ENCODE data around the gene CSMD2. TPM values are rescaled to one million over a fixed set of nuclear protein-coding genes. Genes with fewer than 3 reads are reported as not detected.

CSMD2 gene
- total RNA-seq, 1 donor from 2014 or later = 0.12 TPM

DNA sequence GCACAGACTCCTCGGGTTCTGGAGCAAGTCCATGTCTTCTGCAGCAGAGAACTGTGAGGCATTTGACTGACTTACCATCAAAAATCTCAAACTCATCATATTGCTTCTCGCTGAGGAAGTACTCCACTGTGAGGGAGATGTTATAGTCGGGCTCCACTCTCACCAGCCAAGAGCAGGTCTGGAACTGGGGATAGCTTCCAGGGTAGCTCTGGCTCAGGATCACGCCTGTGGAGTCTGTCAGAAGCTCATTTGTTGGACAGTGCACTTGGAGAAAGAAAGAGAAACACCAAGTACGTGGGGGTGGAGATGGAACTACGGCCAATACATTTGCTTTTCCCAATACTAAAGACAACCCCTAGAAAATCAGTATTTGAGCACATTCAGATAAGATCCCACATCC is 581.5 kb downstream of the CSMD2 start:
- no peak for DNase-seq (ENCODE audit: extremely low read depth, low read depth, low spot score)

DNA sequence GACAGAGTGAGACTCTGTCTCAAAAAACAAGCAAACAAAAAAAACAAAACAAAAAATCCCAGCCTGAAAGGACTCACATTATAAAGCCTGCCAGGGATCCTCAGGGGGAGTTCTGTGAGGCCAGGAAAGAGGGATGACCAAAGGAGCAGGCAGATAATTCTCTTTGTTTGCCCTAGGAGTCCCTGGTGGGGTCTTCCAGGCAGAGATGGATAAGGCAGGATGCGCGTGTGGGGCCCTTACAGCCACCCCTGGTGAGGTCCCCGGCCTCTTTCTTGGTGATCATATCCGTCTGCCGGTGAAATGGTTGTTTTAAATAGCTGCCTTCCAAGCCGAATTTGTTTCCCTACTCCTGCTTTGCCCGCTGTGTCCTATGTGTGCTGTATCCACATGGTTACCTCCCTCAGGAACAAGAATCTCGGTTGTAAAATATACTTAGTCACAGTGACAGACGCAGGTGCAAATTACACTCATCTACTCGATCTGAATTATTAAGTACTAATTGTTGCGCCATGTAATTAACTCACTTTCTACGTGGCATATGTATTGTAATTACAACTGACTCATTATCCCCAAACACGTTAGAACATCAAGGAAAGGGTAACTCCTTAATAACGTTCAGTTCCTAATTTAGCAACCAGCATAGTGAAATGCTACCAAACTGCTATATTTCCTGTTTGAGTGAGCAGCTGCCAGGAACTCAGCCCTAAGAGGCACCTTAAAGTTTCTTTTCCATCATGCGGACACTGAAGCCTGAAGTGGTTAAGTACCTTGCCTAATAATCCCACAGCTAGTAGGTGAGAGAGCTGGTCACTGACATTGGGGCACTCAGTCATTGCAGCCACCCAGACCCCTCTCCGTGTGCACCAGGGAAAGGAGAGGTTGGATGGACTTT is 586.2 kb downstream of the CSMD2 start:
- DNase-seq (ENCODE audit: extremely low read depth, low read depth, low spot score) = no peak

DNA sequence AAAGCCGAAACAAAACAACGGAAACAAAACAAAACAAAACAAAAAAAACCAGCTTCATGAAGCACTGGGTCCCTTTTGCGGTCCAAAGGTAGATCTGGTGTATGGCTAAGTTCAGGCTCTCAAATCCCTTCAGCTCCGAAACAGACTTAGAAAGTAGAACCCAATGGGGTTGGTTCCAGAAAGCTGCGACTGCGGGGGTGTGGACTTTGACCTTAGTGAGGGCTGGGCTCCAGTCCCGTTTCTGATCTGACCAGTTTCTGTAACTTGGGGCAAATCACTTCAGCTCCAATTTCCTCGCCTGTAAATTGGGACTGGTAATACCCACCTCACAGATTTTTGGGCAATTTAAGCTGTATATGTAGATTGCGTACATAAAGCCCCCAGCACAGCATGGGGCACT is 587.4 kb downstream of the CSMD2 start:
- no peak for DNase-seq (ENCODE audit: extremely low read depth, low read depth, low spot score)

DNA sequence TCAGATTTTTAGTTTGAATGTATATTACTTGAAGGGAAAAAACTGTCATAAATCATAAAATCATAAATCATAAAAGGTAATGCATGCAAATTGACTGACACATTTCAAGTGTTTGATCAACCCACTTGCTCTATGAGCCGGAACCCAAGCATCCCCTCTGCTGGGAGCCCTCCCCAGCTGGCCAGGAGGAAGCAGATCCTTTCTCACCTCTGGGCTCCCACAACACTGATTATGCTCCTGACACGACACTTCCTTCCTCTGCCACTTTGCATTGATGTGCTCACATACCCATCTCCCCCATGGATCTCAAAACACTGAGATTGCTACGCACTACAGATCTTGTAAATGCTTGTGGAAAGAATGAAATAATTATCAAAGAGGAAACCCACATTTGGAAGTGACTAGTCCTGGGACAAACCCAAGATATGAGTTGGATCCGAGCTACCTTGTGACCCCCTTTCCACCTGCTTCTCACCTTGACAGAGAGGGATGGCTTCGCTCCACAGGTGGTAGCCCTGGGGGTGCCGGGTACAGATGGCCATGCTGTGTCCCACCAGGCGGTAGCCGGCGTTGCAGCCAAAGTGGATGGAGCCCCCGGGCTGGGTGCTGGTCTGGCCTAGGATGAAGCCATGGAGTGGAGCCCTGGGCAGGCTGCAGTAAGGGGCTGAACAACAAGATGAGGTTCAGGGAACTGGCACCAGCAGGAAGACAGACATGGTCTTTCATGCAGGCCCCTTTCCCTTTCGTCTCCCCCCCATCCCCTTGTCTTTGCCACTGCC is 588.0 kb downstream of the CSMD2 start:
- DNase-seq (ENCODE audit: extremely low read depth, low read depth, low spot score) = no peak

DNA sequence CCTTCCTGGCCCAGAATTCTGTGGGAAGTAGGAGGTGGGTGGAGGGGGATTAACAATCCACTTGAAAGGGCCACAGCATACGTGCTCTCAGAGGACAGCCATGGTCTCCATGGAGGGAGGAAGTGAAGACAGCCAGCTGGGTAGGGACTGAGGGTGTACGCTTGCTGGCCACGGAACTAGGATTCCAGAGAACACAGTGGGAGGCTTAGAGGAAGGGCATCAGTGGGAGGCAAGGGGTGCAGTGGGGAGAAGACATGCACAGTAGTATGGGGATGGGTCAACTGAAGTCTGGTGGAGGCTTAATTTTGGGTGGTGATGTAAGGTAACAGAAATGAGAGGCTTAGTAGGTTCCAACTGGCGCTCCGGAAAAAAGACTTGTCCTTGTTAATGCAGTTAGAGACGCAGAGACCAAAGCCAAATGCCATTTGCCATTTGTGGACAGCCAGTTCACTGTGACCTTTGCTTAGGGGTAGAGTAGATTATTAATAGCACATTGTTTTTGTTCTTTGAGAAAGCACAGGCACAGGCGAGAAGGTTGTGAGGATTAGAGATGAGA is 589.6 kb downstream of the CSMD2 start:
- no peak for DNase-seq (ENCODE audit: extremely low read depth, low read depth, low spot score)

DNA sequence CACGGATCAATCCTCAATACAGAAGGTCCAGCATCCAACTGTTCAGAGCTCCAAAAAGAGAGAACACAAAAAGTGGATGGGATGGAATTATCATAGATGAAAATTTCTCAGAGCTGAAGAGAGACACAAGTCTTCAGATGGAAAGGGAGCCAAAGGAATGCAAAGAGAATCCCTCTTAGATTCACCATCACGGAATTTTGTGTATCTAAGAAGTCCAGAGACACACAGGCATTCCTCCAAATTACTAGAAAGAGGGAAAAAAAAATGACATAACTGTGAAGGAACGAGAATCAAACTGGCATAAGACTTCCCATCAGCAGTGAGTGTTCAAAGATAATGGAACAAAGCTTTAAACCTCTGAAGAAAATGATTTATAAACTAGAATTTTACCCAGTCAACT is 591.4 kb downstream of the CSMD2 start:
- no peak for DNase-seq (ENCODE audit: extremely low read depth, low read depth, low spot score)

DNA sequence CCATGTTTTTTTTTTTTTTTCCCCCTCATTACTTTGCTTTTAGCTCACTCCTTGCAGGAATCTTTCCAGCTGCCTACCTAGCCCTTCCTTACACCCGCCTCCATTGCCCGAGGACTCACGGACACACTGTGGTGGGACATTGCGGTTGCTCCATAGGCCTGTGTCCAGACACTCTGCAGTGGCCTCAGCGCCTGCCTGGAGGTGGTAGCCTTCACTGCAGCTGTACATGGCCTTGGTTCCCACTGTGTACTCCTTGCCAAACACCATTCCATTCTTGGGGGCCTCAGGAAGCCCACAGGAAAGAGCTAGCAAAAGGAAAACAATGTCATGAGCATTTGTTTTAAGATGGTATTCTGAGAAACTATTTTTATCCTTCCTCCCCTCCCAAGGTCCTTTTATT is 592.6 kb downstream of the CSMD2 start:
- no peak for DNase-seq (ENCODE audit: extremely low read depth, low read depth, low spot score)

DNA sequence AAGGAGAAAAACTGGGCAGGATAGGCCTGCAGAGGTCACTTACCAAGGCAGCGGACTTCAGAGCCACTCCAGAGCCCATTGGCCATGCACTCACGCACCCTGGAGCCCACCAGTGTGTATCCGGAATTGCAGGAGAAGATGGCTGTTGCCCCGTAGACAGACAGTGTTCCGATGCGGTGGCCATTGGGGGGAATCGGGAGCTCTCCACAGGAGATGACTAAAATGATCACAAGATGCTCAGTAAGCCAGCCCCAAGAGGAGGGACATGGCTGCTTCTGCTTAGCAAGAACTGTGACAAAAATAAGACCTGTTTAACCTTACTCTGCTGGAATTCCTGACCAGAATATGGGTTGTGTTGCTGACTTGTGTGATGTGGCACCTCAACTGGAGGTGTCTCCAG is 595.7 kb downstream of the CSMD2 start:
- no peak for DNase-seq (ENCODE audit: extremely low read depth, low read depth, low spot score)

DNA sequence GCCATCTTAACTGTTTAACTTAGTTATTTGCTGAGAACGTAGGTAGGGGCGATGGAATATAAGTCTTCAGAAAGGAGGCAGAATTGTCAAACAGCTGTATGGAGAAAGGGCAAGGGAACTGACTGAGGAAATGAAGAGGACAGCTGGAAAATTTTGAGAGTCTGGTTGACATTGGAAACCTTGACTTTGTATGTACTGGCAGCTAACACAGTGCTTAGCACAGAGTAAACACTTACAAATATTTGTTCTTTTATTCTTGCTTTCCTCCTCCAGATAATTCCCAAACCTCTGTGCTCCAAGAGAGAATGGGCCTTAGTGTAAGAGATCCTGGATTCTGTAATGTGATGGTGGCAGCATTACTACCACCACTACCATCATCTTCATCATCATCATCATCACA is 601.3 kb downstream of the CSMD2 start:
- no peak for DNase-seq (ENCODE audit: extremely low read depth, low read depth, low spot score)

DNA sequence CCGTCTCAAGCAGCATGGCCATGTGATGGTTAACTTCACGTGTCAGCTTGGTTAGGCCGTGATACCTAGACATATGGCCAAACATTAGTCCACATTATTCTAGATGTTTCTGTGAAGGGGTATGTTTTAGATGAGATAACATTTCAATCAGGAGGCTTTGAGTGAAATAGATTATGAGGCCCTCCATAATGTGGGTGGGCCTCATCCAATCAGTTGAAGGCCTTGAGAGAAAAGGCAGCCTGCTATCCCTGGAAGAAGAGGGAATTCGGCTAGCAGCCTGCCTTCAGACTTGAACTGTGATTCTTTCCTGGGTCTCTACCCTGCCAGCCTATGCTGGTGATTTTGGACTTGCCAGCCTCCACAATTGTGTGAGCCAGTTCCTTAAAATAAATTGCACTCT is 602.5 kb downstream of the CSMD2 start:
- DNase-seq (ENCODE audit: extremely low read depth, low read depth, low spot score) = no peak

DNA sequence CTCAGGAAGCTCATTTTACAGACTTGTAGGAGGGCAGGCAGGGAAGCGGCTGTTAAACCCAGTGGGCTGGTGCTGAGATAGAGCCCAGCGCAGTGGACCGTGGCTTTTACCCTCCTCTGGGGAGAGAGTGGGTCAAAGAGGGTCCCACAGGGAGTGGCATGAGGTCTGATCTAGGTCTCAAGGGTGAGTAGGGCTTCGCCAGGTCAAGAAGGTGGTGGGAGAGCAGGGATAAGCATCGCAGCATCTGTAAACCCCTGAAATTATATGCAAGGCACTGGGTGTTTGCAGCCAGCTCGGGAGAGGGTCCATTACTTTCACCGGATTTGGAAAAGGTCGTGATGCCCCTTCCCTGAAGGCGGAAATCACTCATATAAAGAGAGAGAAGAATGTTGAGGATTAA is 603.5 kb downstream of the CSMD2 start:
- DNase-seq (ENCODE audit: extremely low read depth, low read depth, low spot score) = no peak

DNA sequence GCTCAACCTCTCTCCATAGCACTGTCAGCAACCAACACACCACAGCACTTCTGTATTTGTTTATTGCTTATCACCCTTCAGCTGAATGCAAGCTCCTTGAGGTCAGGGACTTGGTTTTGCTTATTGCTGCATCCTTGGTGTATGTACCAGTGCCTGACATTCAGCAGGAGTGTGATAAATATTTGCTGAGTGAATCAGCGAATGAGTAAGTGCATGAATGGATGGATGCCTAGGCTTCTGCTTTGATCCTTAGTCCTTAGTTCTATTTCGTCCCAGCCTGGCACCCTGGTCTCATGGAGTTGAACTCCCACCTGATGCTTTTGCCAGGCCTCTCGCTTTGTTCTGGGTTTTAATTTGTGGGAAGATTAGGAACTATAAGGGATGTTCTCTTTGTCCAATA is 604.4 kb downstream of the CSMD2 start:
- DNase-seq (ENCODE audit: extremely low read depth, low read depth, low spot score) = no peak

DNA sequence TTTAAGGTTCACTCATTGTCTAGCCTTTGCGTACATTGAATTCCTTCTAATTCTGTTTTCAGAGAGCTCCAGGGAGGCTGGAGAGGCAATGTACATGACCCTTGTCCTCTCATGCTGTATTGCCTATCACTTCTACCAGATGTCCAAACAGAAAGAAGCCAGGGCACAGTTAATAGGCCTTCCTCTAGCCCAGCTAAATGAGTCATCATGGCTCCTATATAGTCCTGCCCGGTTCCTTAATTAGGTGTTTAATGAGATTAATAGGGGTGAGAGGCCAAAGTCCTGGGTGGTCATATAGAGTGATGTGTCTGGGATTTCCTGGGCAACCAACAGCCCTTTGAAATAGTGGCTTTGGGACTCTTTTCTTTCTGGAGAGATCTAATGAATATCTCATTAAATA is 616.3 kb downstream of the CSMD2 start:
- no peak for DNase-seq (ENCODE audit: extremely low read depth, low read depth, low spot score)

DNA sequence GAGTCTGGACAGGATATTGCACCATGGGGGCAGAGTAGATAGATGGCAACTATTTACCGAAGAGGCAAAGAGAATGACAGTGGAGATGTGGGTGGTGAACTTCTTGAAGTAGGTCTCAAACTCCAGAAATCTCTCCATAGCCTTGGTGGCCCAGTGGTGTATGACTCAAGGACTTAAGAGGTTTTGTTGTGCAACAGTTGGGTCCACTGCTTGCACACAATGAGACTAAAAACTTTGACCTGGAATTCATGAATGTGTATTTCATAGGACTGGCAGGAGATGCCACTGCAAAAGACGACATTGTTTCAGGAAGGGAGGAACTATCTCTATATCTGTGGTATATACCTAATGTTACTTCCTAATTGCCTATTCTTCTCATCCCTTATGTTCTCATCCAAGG is 616.7 kb downstream of the CSMD2 start:
- no peak for DNase-seq (ENCODE audit: extremely low read depth, low read depth, low spot score)

DNA sequence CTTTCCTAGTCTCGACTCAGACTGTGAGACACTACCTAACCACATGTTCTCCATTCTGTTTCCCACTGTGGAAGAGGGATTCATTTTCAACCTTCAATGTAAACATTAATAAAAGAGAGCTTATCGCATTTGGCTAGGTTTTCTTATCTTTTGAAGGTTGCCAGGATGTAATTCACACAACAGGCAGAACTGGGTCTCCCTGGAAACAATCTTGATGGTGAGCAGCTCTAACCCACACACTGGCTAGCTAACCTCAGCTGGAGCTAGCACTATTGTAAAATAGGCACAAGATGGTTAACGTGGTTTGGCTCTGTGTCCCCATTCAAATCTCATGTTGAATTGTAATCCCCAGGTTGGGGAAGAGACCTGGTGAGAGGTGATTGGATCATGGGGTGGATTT is 617.5 kb downstream of the CSMD2 start:
- no peak for DNase-seq (ENCODE audit: extremely low read depth, low read depth, low spot score)

DNA sequence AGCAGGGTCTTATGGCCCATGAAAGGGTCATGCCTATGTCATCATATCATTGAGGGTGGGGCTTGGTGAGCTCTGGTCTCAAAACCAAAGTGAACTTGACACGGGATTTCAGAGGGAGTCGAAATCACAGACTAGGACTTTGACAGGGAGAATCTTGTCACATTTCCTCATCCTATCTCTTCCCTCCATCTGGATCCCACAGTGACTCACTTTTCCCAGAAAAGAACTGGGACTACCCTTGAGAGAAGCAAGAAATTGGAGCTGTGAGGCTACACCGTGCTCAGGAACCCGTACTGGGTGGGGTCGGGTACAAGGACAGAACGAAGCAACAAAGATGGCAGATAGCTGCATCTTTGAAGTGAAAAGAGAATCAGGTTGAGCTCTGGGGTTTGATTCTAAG is 623.1 kb downstream of the CSMD2 start:
- no peak for DNase-seq (ENCODE audit: extremely low read depth, low read depth, low spot score)

DNA sequence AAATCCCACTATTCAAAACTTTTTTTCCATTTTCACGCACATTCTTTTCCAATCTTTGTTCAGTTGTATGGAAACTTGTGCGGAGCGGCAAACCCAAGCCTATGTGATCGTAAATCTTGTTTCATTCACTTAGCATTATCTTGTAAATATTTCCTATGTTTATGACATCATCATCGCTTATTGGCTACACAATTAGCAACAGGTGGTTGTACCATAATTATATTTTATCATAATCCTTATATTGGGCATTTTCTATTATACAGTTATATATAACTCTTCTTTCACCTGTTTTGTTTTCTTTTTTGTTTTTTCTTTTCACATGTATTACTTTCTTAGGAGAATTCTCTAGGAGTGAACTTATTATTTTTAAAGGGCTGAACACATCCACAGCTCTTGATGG is 627.1 kb downstream of the CSMD2 start:
- DNase-seq (ENCODE audit: extremely low read depth, low read depth, low spot score) = no peak

DNA sequence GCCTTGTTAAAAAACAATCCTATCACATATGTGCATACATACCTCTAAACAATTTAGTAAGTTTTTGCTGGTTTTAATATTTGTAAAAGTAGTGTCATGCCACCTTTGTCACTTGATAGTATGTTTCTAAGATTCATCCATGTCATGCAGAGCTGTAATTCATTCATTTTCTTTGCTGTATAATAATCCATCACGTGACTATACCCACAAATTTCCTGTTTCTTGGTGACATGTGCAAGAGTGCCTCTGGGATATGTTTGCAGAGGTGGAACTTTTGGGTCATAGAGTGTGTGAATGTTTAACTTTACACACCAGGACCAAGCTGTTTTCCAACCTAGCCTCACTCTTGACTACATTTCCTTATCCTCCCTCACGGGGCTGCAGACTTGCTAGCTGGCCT is 629.7 kb downstream of the CSMD2 start:
- no peak for DNase-seq (ENCODE audit: extremely low read depth, low read depth, low spot score)

DNA sequence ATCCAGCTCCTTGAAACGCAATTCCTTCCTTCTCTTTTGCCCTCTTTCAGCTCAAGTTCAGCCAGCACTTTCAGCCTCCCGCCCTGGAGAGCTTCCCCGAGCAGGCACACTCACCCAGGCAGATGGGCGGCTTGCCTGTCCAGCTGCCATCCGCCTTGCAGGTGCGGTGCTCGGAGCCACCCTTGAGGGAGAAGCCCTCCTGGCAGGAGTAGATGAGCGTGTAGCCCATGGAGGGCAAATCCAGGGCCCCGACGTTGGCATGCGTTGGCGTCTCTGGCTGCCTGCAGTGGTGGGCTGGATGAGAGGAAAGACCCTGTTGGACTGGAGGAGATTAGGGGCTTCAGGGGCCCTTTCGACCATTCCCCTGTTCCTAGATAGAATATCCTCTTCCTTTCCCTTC is 632.1 kb downstream of the CSMD2 start:
- no peak for DNase-seq (ENCODE audit: extremely low read depth, low read depth, low spot score)

DNA sequence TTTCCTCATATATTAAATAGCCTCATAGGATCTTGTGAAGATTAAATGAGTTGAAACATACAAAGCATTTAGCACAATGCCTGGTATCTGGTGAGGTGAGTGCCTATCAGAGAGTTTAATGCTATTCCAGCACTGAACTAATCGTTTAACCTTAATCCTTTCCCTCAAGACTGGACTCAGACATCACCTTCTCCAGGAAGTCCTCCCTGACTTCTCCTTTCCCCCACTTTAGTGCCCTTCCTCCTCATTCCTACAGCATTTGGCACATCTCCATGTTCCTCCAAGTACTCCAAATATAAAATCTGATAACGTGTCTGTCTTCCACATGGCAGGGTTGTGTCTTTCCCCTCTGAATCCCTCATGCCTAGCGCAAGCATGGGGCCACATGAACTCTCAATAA is 632.8 kb downstream of the CSMD2 start:
- no peak for DNase-seq (ENCODE audit: extremely low read depth, low read depth, low spot score)

DNA sequence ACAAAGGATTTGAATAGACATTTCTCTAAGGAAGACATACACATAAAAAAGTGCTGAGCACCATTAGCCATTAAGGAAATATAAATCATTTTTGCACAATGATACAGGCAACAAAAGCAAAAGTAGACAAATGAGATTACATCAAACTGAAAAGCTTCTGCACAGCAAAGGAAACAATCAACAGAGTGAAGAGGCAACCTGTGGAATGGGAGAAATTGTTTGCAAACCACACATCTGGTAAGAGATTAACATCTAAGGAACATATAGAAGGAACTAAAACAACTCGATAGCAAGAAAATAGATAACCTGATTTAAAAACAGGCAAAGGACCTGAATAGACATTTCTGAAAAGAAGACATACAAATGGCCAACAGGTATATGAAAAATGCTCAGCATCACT is 635.1 kb downstream of the CSMD2 start:
- no peak for DNase-seq (ENCODE audit: extremely low read depth, low read depth, low spot score)

DNA sequence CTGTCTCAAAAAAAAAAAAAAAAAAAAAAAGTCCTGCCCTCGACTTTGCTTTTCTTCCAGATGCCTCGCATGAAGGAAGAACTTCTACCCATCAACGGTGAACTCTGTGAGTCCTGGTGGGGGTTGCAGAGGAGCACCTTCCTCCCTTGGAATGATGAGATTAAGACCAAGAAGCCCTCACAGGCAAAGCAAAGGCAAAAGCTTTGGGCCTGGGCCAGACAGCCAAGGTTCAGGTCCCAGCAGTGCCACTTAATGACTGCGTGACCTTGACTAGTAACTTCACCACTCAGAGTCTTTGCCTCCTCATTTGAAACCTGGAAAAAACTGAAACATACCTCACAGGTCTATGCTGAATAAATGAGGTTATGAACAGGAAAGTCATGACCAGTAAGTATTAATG is 637.1 kb downstream of the CSMD2 start:
- DNase-seq (ENCODE audit: extremely low read depth, low read depth, low spot score) = no peak

Data from glomerular endothelial cell (primary cell).